Bronchial smooth muscle cell (primary cell): ENCODE measurements around the gene P2RY12. TPM values are rescaled to one million over a fixed set of nuclear protein-coding genes. Genes with fewer than 3 reads are reported as not detected.

Experiments used
- total RNA-seq: library from RNA; depleted of rRNA; stranded (reverse); fragments of >200 nt; gene quantifications from 2 replicates; pipeline ENCODE4 v1.2.1, GENCODE V29; 2014

P2RY12 gene
- total RNA-seq, result 0.09 and 0.16 TPM in 2 replicates

GRCh38 chr3:151384741-151385174, at the start of gene P2RY12:
Gene P2RY12 (minus strand): TSS chr3:151384753. CDS start chr3:151338845, 45,908 bp downstream.

GRCh38 chr3:151329363-151329762, 55.2 kb downstream of the P2RY12 start, which contains the start of gene P2RY13:
Gene P2RY13 (minus strand): TSS chr3:151329549. CDS start chr3:151329528, 21 bp downstream.

GRCh38 chr3:151316267-151316991, 68.1 kb downstream of the P2RY12 start, which contains the start of gene GPR87:
Gene GPR87 (minus strand): TSS chr3:151316820. CDS start chr3:151300100, 16,720 bp downstream.

Other genes starting within 250 kb of the P2RY12 start
- not detected in 2 replicates for gene GPR171, start 181.5 kb downstream of the P2RY12 start, total RNA-seq
- not detected in 2 replicates for gene P2RY14, start 106.2 kb downstream of the P2RY12 start, total RNA-seq
- 0.16 TPM in 1 of 2 replicates, not detected in the other for gene GPR87, start 67.9 kb downstream of the P2RY12 start, total RNA-seq
- not detected in 2 replicates for gene P2RY13, start 55.2 kb downstream of the P2RY12 start, total RNA-seq
- 0.94 and 2.0 TPM in 2 replicates for gene IGSF10, start 76.3 kb upstream of the P2RY12 start, total RNA-seq